NCI-H524 (cell line): ENCODE results near the gene TBRG4.

ENCODE experiments used
- DNase-seq, 2 experiments: peaks; one replicate each; lab custom pipeline; 2025; lab: John Stamatoyannopoulos, UW

TBRG4 gene

GRCh38 chr7:45055016-45055415, 56.5 kb downstream of the TBRG4 start:
- DNase-seq, result no peak

- DNase-seq, result no peak
Measured at GRCh38 chr7:45054442-45054841, 57.1 kb downstream of the TBRG4 start.

- no peak for DNase-seq
Measured at GRCh38 chr7:45053941-45054340, 57.6 kb downstream of the TBRG4 start.

GRCh38 chr7:45053401-45053800, 58.1 kb downstream of the TBRG4 start:
- DNase-seq, result no peak

- peak; percentile 84 to 96 for DNase-seq
Measured at GRCh38 chr7:45052011-45052410, 59.5 kb downstream of the TBRG4 start.

GRCh38 chr7:45050198-45050597, 61.3 kb downstream of the TBRG4 start:
- no peak for DNase-seq
